Fibroblast of skin of right quadriceps (primary cell): Measurements from ENCODE around the gene SLC51A.

Source experiments
- DNase-seq: peaks from one replicate; pipeline ENCODE4 v3.0.0-alpha.2; 2013

Gene SLC51A

DNA sequence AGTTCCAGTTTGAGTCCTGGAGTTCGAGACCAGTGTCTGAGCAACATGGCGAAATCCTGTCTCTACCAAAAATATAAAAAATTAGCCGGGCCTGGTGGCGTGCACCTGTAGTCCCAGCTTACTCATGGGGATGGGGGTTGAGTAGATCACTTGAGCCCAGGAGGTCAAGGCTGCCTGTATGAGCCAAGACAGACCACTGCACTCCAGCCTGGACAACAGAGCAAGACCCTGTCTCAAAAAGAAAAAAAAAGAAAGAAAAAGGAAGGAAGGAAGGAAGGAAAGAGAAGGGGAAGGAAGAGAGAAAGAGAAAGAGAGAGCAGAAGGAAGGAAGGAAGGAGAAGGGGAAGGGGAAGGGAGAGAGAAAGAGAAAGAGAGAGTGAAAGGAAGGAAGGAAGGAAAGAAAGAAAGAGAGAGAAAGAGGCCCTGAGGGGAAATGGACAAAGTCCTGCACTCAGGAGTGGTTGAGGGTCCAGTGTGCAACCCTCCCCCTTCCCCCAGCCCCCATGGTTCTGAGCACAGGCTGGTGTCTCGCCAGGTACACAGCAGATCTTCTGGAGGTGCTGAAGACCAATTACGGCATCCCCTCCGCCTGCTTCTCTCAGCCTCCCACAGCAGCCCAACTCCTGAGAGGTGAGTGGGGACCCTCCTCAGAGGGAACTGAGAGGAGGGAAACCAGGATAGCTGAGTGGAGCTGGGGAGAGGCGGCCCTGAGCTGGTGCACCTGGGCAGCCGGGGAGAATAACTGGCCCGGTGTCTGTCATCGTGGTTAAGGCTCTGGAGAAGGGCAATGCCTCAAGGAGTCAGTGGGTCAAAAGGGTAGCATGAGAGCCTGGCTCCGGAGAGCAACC is 1.2 kb downstream of the SLC51A start:
- DNase-seq = no peak

DNA sequence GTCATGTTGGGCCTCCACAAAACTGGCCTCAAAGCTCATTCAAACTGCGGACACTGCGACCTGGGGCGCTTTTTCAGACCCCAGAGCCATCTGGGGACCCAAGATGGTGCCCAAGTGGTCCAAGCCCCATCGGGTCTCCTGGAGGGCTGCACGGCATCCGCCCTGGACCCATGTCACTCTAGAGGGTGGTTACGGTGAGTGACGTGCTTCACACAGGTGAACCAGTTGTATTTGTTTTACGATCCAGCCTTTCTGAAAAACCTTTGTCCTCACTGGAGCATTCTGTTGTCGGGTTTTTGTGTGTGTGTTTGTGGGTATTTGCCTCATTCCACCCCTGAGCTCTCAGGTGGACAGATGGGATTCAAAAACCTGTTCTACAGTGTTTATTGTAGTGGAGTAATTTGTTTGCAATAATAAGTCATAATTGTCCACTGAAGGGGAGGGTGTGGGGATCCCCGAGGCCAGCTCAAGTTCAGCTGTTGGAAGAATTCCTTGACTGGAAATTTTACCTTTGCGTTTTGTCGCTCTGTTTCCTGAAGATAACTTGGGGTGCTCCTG is 1.9 kb downstream of the SLC51A start:
- DNase-seq = no peak

- peak; percentile 86 for DNase-seq
These were observed 3.0 kb downstream of the SLC51A start for GRCh38 chr3:196219194-196219969.

GRCh38 chr3:196219970-196220311 is 3.6 kb downstream of the SLC51A start:
- DNase-seq = no peak

GRCh38 chr3:196220587-196220986 is 4.3 kb downstream of the SLC51A start:
- DNase-seq = no peak

- no peak for DNase-seq
These were observed 4.7 kb downstream of the SLC51A start for GRCh38 chr3:196220991-196221390.

DNA sequence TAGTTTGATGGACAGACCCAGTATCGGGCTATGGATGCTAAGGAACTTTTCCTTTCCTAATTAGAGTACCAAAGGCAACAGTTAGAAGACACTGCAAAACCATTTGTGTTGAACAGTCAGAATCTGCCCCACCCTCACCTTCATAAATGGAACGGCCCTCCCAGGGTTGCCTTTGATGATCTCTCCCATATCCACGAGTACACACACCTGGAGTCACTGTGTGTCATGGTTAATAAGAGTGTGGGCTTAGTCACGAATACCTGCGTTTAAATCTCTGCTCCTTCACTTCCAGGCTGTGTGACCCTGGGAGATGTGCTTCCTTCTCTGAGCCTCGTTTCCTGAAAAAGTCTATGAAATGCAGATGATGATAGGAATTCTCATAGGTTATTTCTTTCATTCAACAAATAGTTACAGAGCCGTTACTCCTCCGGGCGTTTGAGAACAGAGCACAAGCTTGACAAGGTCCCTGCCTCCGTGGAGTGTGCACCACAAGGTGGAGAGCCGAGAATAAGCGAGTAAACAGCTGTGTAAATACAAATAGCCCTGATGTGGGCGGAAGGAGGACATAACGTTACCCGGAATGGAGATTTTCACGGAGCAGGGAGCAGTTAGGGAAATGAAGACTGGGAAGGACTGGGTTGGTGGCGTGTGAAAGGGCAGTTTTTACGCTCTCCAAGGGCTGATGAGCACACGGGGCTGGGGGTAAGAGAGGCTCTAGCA is 6.7 kb downstream of the SLC51A start:
- no peak for DNase-seq

- no peak for DNase-seq
These were observed 8.8 kb downstream of the SLC51A start for GRCh38 chr3:196225086-196225485.

GRCh38 chr3:196225763-196226364 is 9.5 kb downstream of the SLC51A start:
- DNase-seq = no peak

DNA sequence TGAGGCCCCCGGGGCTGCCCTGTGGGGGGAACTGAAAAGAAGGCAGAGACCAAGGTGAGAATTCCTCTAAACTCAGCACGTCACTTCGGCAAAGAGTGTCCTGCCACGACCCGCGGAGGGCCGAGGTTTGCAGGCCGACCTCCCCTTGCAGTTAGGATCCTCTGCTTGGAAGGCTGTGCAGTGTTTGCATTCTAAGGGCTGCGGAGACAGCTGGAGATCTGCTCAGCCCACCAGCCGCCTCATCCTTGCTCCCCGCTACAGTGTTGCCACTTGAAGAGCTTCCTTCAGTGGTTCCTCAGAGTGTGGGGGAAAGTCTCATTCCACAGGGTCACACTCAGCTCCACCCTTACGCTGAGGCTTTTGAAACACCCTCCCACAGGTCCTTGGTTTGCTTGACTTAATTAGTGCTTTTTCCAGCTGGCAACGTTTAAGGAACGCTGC is 10.8 kb downstream of the SLC51A start:
- no peak for DNase-seq

DNA sequence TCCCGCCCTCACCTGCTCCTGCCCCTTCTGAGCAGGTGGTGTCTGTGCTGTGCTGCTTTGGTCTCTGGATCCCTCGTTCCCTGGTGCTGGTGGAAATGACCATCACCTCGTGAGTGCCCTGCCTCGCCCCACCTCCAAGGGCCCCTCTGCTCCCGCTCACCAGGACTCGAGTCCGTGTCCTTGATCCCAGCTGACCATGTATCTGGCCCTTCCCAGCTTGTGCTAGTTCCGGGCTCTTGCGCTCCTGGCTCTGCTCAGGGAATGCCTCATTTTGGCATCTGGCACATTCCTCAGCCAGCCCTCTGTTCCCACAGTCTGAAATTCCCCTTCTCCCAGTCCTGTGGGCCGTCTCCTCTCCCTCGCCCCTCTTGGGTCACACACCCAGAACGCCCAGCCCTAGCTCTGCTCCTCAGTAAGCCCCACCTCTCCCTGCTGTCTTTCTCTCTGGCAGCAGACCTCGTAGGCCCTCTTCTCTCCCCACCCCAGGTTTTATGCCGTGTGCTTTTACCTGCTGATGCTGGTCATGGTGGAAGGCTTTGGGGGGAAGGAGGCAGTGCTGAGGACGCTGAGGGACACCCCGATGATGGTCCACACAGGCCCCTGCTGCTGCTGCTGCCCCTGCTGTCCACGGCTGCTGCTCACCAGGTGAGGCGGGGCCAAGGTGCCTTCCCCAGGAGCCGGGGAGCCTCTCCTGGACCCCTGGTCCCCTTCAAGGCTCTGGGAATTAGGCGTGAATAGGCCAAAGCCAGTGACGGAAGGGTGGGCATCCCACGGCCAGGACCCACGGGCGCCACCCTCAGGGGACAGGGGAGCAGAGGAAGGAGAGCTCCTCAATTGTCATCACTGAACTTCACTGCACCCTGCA is 11.5 kb downstream of the SLC51A start:
- no peak for DNase-seq

- DNase-seq = no peak
These were observed 16.0 kb downstream of the SLC51A start for GRCh38 chr3:196232154-196232881.

DNA sequence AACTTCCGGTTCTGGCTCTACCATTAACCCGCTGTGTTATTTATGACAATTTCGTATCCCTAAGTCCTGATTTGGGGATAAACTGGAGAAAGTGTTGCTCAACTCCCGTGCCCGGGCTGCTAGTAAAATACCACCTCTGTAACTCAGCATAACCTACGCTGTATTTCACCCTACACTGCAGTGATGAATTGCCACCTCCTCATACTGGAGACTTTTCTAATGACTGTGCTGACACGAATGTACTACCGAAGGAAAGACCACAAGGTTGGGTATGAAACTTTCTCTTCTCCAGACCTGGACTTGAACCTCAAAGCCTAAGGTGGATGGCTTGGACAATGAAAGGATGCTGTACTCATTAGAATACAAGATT is 16.5 kb downstream of the SLC51A start:
- no peak for DNase-seq

DNA sequence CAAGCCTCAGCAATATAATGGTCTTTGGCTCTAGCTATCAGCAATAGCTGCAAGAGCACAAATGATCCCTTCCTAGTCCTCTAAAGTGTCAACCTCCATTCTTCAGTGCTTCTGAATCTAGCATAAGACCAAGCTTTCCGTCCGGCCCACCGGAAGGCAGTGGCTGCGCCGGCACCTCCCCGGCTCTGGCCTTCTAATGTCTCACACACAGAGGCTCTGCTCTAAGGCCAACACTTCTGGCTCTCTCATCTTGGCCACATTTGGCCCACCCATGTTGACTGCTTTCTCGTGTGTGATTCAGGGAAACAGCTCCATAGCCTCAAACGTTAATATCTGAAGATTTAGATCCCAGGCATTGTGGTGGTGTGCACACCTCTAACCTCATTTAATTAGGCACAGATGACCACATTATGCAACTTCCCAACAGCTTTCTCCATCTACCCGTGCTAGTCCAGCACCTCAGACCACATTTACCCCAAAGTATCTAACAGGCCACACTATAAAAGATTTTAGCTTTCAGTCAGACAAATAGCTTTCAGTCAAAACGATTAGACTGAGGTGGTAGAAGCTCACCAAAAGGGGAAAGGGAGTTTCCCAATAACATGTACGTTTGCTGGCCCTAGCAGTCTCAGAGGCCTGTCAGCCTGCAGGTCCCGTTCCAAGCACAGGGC is 19.3 kb downstream of the SLC51A start:
- DNase-seq = no peak

DNA sequence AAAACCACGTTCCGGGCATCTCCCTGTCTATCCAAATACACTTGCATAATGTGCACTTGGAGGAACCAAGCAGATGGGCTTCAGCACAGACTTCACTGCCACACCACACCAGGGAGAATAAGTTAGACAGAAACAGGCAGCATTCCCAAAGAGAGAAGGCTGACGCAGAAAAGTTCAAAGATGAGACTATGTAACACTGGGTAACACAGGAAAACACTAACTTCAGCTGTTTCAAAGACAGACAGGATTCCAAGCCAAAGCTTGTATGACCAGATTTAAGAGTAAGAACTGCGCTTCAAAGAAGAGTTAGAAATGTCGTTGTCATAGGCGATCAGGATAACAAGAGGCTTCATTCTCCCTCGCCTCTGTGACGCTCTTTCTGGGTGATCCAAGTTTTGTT is 19.9 kb downstream of the SLC51A start:
- DNase-seq = no peak

DNA sequence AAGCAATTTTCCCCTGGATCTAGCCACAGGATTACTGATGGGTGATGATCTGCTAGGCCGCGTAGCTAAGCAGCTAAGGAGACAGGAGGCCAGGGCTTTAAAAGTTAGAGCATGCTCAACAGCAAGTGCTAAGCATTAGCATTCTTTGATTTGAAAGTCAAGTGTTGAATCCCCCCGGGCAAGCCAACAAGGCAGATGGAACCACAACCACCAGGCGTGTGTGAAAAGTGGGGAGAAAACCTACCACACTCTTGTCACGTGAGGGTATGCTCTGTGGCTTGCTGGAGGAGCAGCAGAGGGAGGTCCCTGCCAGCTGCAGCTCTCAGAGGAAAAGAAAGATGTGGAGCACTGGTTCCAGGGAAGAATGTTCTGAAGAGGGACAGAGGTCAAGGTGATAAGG is 20.9 kb downstream of the SLC51A start:
- DNase-seq = no peak

- no peak for DNase-seq
These were observed 22.6 kb downstream of the SLC51A start for GRCh38 chr3:196238612-196239560.

DNA sequence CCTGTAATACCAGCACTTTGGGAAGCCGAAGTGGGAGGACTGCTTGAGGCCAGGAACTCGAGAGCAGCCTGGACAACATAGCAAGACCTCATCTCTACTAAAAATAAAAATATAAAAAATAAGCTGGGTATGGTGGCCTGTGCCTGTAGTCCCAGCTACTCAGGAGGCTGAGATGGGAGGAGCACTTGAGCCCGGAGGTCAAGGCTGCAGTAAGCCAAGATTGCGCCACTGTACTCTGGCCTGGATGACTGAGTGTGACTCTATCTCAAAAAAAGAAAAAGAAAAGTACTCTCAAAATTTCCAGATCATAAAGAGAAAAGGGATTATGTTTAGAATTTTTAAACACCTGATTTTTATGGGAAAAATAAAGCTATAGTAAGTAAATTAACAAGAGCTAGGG is 24.1 kb downstream of the SLC51A start:
- no peak for DNase-seq

- DNase-seq = no peak
These were observed 25.4 kb downstream of the SLC51A start for GRCh38 chr3:196241704-196242103.
